Trophoblast cell (in vitro differentiated cells and primary cell): ENCODE measurements around the gene ESD. TPM values are rescaled to one million over a fixed set of nuclear protein-coding genes. Genes with fewer than 3 reads are reported as not detected.

ENCODE experiments used
- DNase-seq, 2 donors: peaks; one replicate each; pipeline ENCODE4 v3.0.0-alpha.2; 2016
- H2AFZ ChIP-seq: 2 replicates; pipeline ENCODE4 v1.6.1; 2013; ENCODE audit warnings: low read length, moderate library complexity, mild to moderate bottlenecking; ENCODE audit not compliant: insufficient read depth, poor library complexity
- H2AK5ac ChIP-seq: 2 replicates; pipeline ENCODE4 v1.6.1; 2013; ENCODE audit warnings: mild to moderate bottlenecking, low read length
- H2BK120ac ChIP-seq: 2 replicates; pipeline ENCODE4 v1.6.1; 2013; ENCODE audit warnings: low read length, mild to moderate bottlenecking, moderate library complexity; ENCODE audit not compliant: insufficient read depth, poor library complexity
- H2BK12ac ChIP-seq: 2 replicates; pipeline ENCODE4 v1.6.1; 2013; ENCODE audit warnings: mild to moderate bottlenecking, low read length, moderate library complexity
- H2BK5ac ChIP-seq: 2 replicates; pipeline ENCODE4 v1.6.1; 2013; ENCODE audit warnings: low read length, low read depth, moderate library complexity, mild to moderate bottlenecking; ENCODE audit not compliant: poor library complexity
- H3K14ac ChIP-seq: 2 replicates; pipeline ENCODE4 v1.6.1; 2013; ENCODE audit warnings: mild to moderate bottlenecking, low read length
- H3K18ac ChIP-seq: 2 replicates; pipeline ENCODE4 v1.6.1; 2013; ENCODE audit warnings: mild to moderate bottlenecking, low read length
- H3K23ac ChIP-seq: 2 replicates; pipeline ENCODE4 v1.6.1; 2013; ENCODE audit warnings: low read length
- H3K27ac ChIP-seq: 2 replicates; pipeline ENCODE4 v1.5.1; 2013; ENCODE audit warnings: low read depth, mild to moderate bottlenecking, inconsistent platforms, low read length, moderate library complexity
- H3K27me3 ChIP-seq: 2 replicates; pipeline ENCODE4 v1.6.1; 2013; ENCODE audit warnings: inconsistent platforms, mild to moderate bottlenecking, low read length, moderate library complexity; ENCODE audit not compliant: insufficient read depth
- H3K36me3 ChIP-seq, 2 experiments: 1 replicate in 1 of 2; 2 replicates in 1 of 2; pipeline ENCODE4 v1.6.1; 2013; ENCODE audit warnings: low read length in 2 of 2, mild to moderate bottlenecking in 2 of 2, moderate library complexity in 1 of 2; ENCODE audit not compliant: insufficient read depth in 2 of 2, control insufficient read depth in 1 of 2
- H3K4ac ChIP-seq: 2 replicates; pipeline ENCODE4 v1.6.1; 2013; ENCODE audit warnings: low read depth, mild to moderate bottlenecking, low read length, moderate library complexity
- H3K4me1 ChIP-seq, 2 experiments: 1 replicate in 1 of 2; 2 replicates in 1 of 2; pipeline ENCODE4 v1.6.1; 2013; ENCODE audit warnings: low read length in 2 of 2, mild to moderate bottlenecking in 2 of 2, moderate library complexity in 1 of 2; ENCODE audit not compliant: insufficient read depth in 2 of 2, control insufficient read depth in 1 of 2
- H3K4me2 ChIP-seq: 2 replicates; pipeline ENCODE4 v1.6.1; 2013; ENCODE audit warnings: inconsistent platforms, mild to moderate bottlenecking, low read length, moderate library complexity
- H3K4me3 ChIP-seq: 2 replicates; pipeline ENCODE4 v1.5.1; 2013; ENCODE audit warnings: mild to moderate bottlenecking, low read depth, low read length, inconsistent platforms
- H3K79me1 ChIP-seq: one replicate; pipeline ENCODE4 v1.6.1; 2013; ENCODE audit warnings: low read length
- H3K79me2 ChIP-seq: 2 replicates; pipeline ENCODE4 v1.6.1; 2013; ENCODE audit warnings: low read length, mild to moderate bottlenecking; ENCODE audit not compliant: control insufficient read depth, insufficient read depth, poor library complexity
- H3K9ac ChIP-seq: 2 replicates; pipeline ENCODE4 v1.6.1; 2013; ENCODE audit warnings: mild to moderate bottlenecking, low read length
- H3K9me3 ChIP-seq: 2 replicates; pipeline ENCODE4 v1.6.1; 2013; ENCODE audit warnings: low read depth, mild to moderate bottlenecking, control low read depth, inconsistent platforms, low read length; ENCODE audit not compliant: insufficient read depth
- H4K12ac ChIP-seq: 2 replicates; pipeline ENCODE4 v1.6.1; 2013; ENCODE audit warnings: low read depth, mild to moderate bottlenecking, low read length, moderate library complexity
- H4K8ac ChIP-seq: 2 replicates; pipeline ENCODE4 v1.6.1; 2013; ENCODE audit warnings: low read depth, mild to moderate bottlenecking, low read length, moderate library complexity
- H4K91ac ChIP-seq: one replicate; pipeline ENCODE4 v1.6.1; 2013; ENCODE audit warnings: low read depth, mild to moderate bottlenecking, low read length, moderate library complexity
- WGBS: extraction: QIAGEN DNeasy Blood & Tissue Kit; methylation state at CpG from one replicate; pipeline ENCODE4 v1.1.7; 2013; ENCODE audit warnings: missing lambda C conversion rate; ENCODE audit not compliant: insufficient read length, insufficient coverage; ENCODE audit errors: extremely low coverage; 5-methylcytosine and 5-hydroxymethylcytosine counted together
- polyA plus RNA-seq: library from polyadenylated mRNA; stranded (reverse); fragments of 200-250 nt; gene quantifications from 2 replicates; pipeline ENCODE4 v1.2.3, GENCODE V29; 2013

The ESD gene
- polyA plus RNA-seq = 51.7 and 53.0 TPM in 2 replicates

- no CpG with 5 or more reads among the region's 77 CpGs for WGBS
- H2AFZ ChIP-seq = peak within 1 kb of the TSS; percentile 99
- peaks cover 7% of the 10 kb centered on the region for H3K79me2 ChIP-seq
- peaks cover 0 to 7% of the 10 kb centered on the region in 2 experiments for H3K4me1 ChIP-seq
- peak within 1 kb of the TSS; percentile 98 for H3K14ac ChIP-seq
- H4K91ac ChIP-seq = peak within 1 kb of the TSS; percentile 79
- H3K9me3 ChIP-seq = no peaks in the 10 kb centered on the region
- peak within 1 kb of the TSS; percentile 89 for H4K12ac ChIP-seq
- peak within 1 kb of the TSS; percentile 59 for H2BK12ac ChIP-seq
- H3K9ac ChIP-seq = peak within 1 kb of the TSS; percentile 87
- peak within 1 kb of the TSS; percentile 75 for H2BK5ac ChIP-seq
- H3K18ac ChIP-seq = peak within 1 kb of the TSS; percentile 92
- peak within 1 kb of the TSS; percentile 93 for H3K4me3 ChIP-seq
- H3K27ac ChIP-seq = peak within 1 kb of the TSS; percentile 71
- H2AK5ac ChIP-seq = no peak within 1 kb of the TSS
- DNase-seq = peak; percentile 81 to 84
- no peaks in the 10 kb centered on the region for H3K36me3 ChIP-seq
- no peak within 1 kb of the TSS for H3K23ac ChIP-seq
- peak within 1 kb of the TSS; percentile 39 for H2BK120ac ChIP-seq
- no peaks in the 10 kb centered on the region for H3K27me3 ChIP-seq
- peak within 1 kb of the TSS; percentile 53 for H3K4ac ChIP-seq
- H3K79me1 ChIP-seq = peaks cover 11% of the 10 kb centered on the region
- H3K4me2 ChIP-seq = peak within 1 kb of the TSS; percentile 87
- peak within 1 kb of the TSS; percentile 96 for H4K8ac ChIP-seq
Measured at GRCh38 chr13:46796515-46797474, at the start of gene ESD. Gene ESD, minus strand, starts transcription at chr13:46797161. Its CDS starts 5,748 bp downstream, at chr13:46791413.

GRCh38 chr13:46846726-46847125 lies 49.8 kb upstream of the ESD start:
- peaks cover 0 to 6% of the 10 kb centered on the region in 2 experiments for H3K4me1 ChIP-seq
- no CpG with 5 or more reads among the region's 2 CpGs for WGBS
- H3K36me3 ChIP-seq = no peaks in the 10 kb centered on the region
- no peak for DNase-seq
- H2BK5ac ChIP-seq = no peak overlapping the region
- H2AFZ ChIP-seq = no peak overlapping the region
- no peak overlapping the region for H2BK12ac ChIP-seq
- H3K18ac ChIP-seq = no peak overlapping the region
- no peak overlapping the region for H3K4me2 ChIP-seq
- H3K27me3 ChIP-seq = no peaks in the 10 kb centered on the region
- H3K27ac ChIP-seq = no peak overlapping the region
- no peak overlapping the region for H3K14ac ChIP-seq
- no peaks in the 10 kb centered on the region for H3K79me2 ChIP-seq
- no peak overlapping the region for H3K4me3 ChIP-seq
- no peak overlapping the region for H3K23ac ChIP-seq
- H3K9ac ChIP-seq = no peak overlapping the region
- peaks cover 5% of the 10 kb centered on the region for H3K9me3 ChIP-seq
- H4K91ac ChIP-seq = no peak overlapping the region
- H2BK120ac ChIP-seq = no peak overlapping the region
- no peak overlapping the region for H4K8ac ChIP-seq
- H4K12ac ChIP-seq = no peak overlapping the region
- H2AK5ac ChIP-seq = no peak overlapping the region
- H3K4ac ChIP-seq = no peak overlapping the region
- no peaks in the 10 kb centered on the region for H3K79me1 ChIP-seq

- no CpG with 5 or more reads among the region's 2 CpGs for WGBS
- no peak for DNase-seq
Measured at GRCh38 chr13:46845146-46845545, 48.2 kb upstream of the ESD start.

GRCh38 chr13:46844431-46844830 lies 47.5 kb upstream of the ESD start:
- Histone ChIP-seq H3K79me2 (no peaks in the 10 kb centered on the region), H3K4ac (no peak overlapping the region), H2BK5ac (no peak overlapping the region), H3K36me3 (no peaks in the 10 kb centered on the region), H3K27ac (no peak overlapping the region), H3K79me1 (no peaks in the 10 kb centered on the region), H2BK120ac (no peak overlapping the region), H4K91ac (no peak overlapping the region), H3K14ac (no peak overlapping the region), H2BK12ac (no peak overlapping the region), H3K9me3 (peaks cover 5% of the 10 kb centered on the region), H3K4me2 (no peak overlapping the region), H3K27me3 (no peaks in the 10 kb centered on the region), H4K12ac (no peak overlapping the region), H2AK5ac (no peak overlapping the region), H2AFZ (no peak overlapping the region), H3K4me3 (no peak overlapping the region), H3K23ac (no peak overlapping the region), H3K4me1 (peaks cover 0 to 6% of the 10 kb centered on the region in 2 experiments), H3K9ac (no peak overlapping the region), H4K8ac (no peak overlapping the region), H3K18ac (no peak overlapping the region)
- no CpG with 5 or more reads among the region's 4 CpGs for WGBS
- DNase-seq = no peak

More at GRCh38 chr13:46845146-46845545, 48.2 kb upstream of the ESD start:
- Histone ChIP-seq H3K4ac (no peak overlapping the region), H3K18ac (no peak overlapping the region), H3K27ac (no peak overlapping the region), H3K4me1 (peaks cover 0 to 6% of the 10 kb centered on the region in 2 experiments), H3K79me2 (no peaks in the 10 kb centered on the region), H3K36me3 (no peaks in the 10 kb centered on the region), H3K23ac (peak overlapping the region; percentile 78), H3K79me1 (no peaks in the 10 kb centered on the region), H3K9me3 (peaks cover 5% of the 10 kb centered on the region), H2BK5ac (no peak overlapping the region), H3K14ac (no peak overlapping the region), H2BK12ac (no peak overlapping the region), H2BK120ac (no peak overlapping the region), H3K27me3 (no peaks in the 10 kb centered on the region), H2AK5ac (no peak overlapping the region), H3K4me2 (no peak overlapping the region), H4K91ac (no peak overlapping the region), H4K8ac (no peak overlapping the region), H2AFZ (no peak overlapping the region), H3K9ac (peak overlapping the region; percentile 72), H3K4me3 (no peak overlapping the region), H4K12ac (no peak overlapping the region)
